Measurements from ENCODE around the gene LAMA4.

- no peak for TF ChIP-seq CTCF (IDR thresholded peaks at IDR 0.05)
- no peak for TF ChIP-seq EZH2 (IDR thresholded peaks at IDR 0.05)
These were observed 21.0 kb upstream of the LAMA4 start for GRCh38 chr6:112275365-112275764.

Data from neural progenitor cell (in vitro differentiated cells).